ENCODE measurements around the gene BDKRB2.

The BDKRB2 gene

DNA sequence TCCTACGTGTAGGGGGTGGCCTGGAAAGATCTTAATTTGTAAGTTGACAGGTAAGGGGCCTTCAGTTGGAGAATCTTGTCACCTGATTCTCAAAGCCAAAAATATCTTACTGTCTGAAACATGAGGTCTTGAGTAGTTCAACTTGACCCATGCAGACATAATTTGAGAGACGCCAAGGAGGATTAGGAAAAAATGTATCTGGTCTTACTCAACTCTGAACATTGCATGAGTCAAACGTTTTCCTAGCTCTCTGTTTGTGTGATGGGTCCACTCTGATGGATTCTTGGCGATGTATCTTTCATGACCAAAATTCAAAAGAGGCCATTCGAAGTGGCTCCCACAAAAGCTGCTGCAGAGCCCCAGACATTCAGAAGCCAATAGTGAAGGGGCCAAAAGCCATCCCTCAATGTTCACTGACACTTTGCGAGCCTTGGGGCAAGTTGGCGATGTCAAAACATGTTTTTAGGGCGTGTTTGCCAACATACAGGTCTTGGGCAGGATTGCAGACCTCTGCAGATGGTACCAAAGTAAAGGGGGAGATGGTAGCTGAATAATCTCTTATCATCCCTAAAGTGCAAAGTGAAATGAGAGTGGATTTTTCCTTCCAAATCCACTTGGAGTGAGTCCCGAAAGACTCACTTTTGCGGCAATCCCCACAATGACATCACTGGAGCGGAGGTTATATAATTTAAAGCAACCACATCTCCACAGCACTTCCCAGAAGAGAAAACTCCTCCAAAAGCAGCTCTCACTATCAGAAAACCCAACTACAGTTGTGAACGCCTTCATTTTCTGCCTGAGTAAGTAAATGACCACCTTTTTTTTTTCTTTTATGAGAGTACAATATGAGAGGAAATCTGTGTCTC lies 51.1 kb downstream of the BDKRB2 start, which contains the start of gene BDKRB1:
BDKRB1 (plus strand) TSS at position 710 of the 866 bp plus-strand sequence. CDS start 7,473 bp downstream, outside the sequence.
- H3K79me2 ChIP-seq (ENCODE audit: insufficient read depth, low read length) = no peaks in the 10 kb centered on the region
- no peaks in the 10 kb centered on the region for H3K27me3 ChIP-seq (ENCODE audit: insufficient read depth, low read length, poor library complexity, severe bottlenecking)
- no peak within 1 kb of the TSS for H2AFZ ChIP-seq (ENCODE audit: low read length)
- no peaks in the 10 kb centered on the region for H3F3A ChIP-seq (ENCODE audit: low read depth)
- H3K9me2 ChIP-seq (replicated peaks; ENCODE audit: low read depth, low read length) = no peaks in the 10 kb centered on the region
- no peaks in the 10 kb centered on the region; the same call in 1 of the 2 replicates for H3K9me3 ChIP-seq (ENCODE audit: insufficient read depth, low read depth, low read length)
- no peak within 1 kb of the TSS for H3K4me3 ChIP-seq (ENCODE audit: low read length, poor library complexity, severe bottlenecking)
- H4K20me1 ChIP-seq (ENCODE audit: insufficient read depth, low read length, poor library complexity, severe bottlenecking) = no peaks in the 10 kb centered on the region
- no peaks in the 10 kb centered on the region for H3K36me3 ChIP-seq (ENCODE audit: insufficient read depth, low read length)
- H3K4me1 ChIP-seq (ENCODE audit: insufficient read depth, low read length, poor library complexity, severe bottlenecking) = no peaks in the 10 kb centered on the region
- TF ChIP-seq CTCF (conservative IDR thresholded peaks at IDR 0.05; ENCODE audit: low read length) (no peak), EZH2phosphoT487 (IDR thresholded peaks at IDR 0.05; ENCODE audit: borderline replicate concordance) (no peak)
- no peak within 1 kb of the TSS for H3K4me2 ChIP-seq (ENCODE audit: low read depth, low read length, poor library complexity, severe bottlenecking)
- no peak within 1 kb of the TSS for H3K9ac ChIP-seq (ENCODE audit: low read depth, low read length, poor library complexity, severe bottlenecking)

DNA sequence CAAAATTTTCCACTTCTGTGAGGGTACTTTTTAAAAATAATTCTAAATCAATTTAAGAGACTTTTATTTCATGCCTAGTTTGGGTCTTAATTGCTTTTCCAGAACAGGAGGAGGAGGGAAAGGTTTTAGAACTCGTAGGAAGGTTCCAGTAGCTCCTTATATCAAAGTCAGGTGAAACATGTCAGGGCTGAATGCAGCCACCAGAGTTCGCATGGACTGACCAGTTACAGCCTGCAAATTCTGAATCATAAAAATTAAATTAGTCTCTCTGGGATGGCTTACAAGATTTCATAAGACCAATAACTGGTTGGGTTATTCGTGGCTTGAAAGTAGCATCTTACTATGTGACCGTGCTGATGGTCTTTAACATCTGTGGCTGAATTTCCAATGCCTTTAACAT lies 51.8 kb downstream of the BDKRB2 start:
- H2AFZ ChIP-seq (ENCODE audit: low read length) = no peak overlapping the region
- H3K79me2 ChIP-seq (ENCODE audit: insufficient read depth, low read length) = no peaks in the 10 kb centered on the region
- no peaks in the 10 kb centered on the region; the same call in 1 of the 2 replicates for H3K9me3 ChIP-seq (ENCODE audit: insufficient read depth, low read depth, low read length)
- H3K4me1 ChIP-seq (ENCODE audit: insufficient read depth, low read length, poor library complexity, severe bottlenecking) = no peaks in the 10 kb centered on the region
- no peaks in the 10 kb centered on the region for H4K20me1 ChIP-seq (ENCODE audit: insufficient read depth, low read length, poor library complexity, severe bottlenecking)
- H3F3A ChIP-seq (ENCODE audit: low read depth) = no peaks in the 10 kb centered on the region
- no peaks in the 10 kb centered on the region for H3K36me3 ChIP-seq (ENCODE audit: insufficient read depth, low read length)
- no peak overlapping the region for H3K4me2 ChIP-seq (ENCODE audit: low read depth, low read length, poor library complexity, severe bottlenecking)
- no peaks in the 10 kb centered on the region for H3K27me3 ChIP-seq (ENCODE audit: insufficient read depth, low read length, poor library complexity, severe bottlenecking)
- H3K9ac ChIP-seq (ENCODE audit: low read depth, low read length, poor library complexity, severe bottlenecking) = no peak overlapping the region
- no peak overlapping the region for H3K4me3 ChIP-seq (ENCODE audit: low read length, poor library complexity, severe bottlenecking)
- H3K9me2 ChIP-seq (replicated peaks; ENCODE audit: low read depth, low read length) = no peaks in the 10 kb centered on the region
- TF ChIP-seq EZH2phosphoT487 (IDR thresholded peaks at IDR 0.05; ENCODE audit: borderline replicate concordance) = no peak
- no peak for TF ChIP-seq CTCF (conservative IDR thresholded peaks at IDR 0.05; ENCODE audit: low read length)

- H3K4me3 ChIP-seq (ENCODE audit: low read length, poor library complexity, severe bottlenecking) = no peak overlapping the region
- no peaks in the 10 kb centered on the region for H3K4me1 ChIP-seq (ENCODE audit: insufficient read depth, low read length, poor library complexity, severe bottlenecking)
- no peak overlapping the region for H2AFZ ChIP-seq (ENCODE audit: low read length)
- H3K27me3 ChIP-seq (ENCODE audit: insufficient read depth, low read length, poor library complexity, severe bottlenecking) = no peaks in the 10 kb centered on the region
- H3K9me2 ChIP-seq (replicated peaks; ENCODE audit: low read depth, low read length) = no peaks in the 10 kb centered on the region
- H3K9me3 ChIP-seq (ENCODE audit: insufficient read depth, low read depth, low read length) = no peaks in the 10 kb centered on the region; the same call in 1 of the 2 replicates
- H3F3A ChIP-seq (ENCODE audit: low read depth) = no peaks in the 10 kb centered on the region
- no peaks in the 10 kb centered on the region for H3K36me3 ChIP-seq (ENCODE audit: insufficient read depth, low read length)
- TF ChIP-seq CTCF (conservative IDR thresholded peaks at IDR 0.05; ENCODE audit: low read length) (no peak), EZH2phosphoT487 (IDR thresholded peaks at IDR 0.05; ENCODE audit: borderline replicate concordance) (no peak)
- H3K4me2 ChIP-seq (ENCODE audit: low read depth, low read length, poor library complexity, severe bottlenecking) = no peak overlapping the region
- no peaks in the 10 kb centered on the region for H3K79me2 ChIP-seq (ENCODE audit: insufficient read depth, low read length)
- no peak overlapping the region for H3K9ac ChIP-seq (ENCODE audit: low read depth, low read length, poor library complexity, severe bottlenecking)
- no peaks in the 10 kb centered on the region for H4K20me1 ChIP-seq (ENCODE audit: insufficient read depth, low read length, poor library complexity, severe bottlenecking)
Observed at GRCh38 chr14:96257056-96257455, 52.4 kb downstream of the BDKRB2 start.

All from Loucy (cell line).